T-cell (primary cell): ENCODE measurements around the gene CNTN5. TPM values are rescaled to one million over a fixed set of nuclear protein-coding genes. Genes with fewer than 3 reads are reported as not detected.

Experiments
- ATAC-seq, 4 experiments: fragments of 200-7000 bp in 3 of 4; fragments of 150-1000 bp in 1 of 4; cut with Tn5 transposase; replicated peaks in 1 of 4; 1 replicate in 3 of 4; 2 replicates in 1 of 4; pipeline ENCODE4 v1.10.0; 2021; ENCODE audit warnings: moderate library complexity in 3 of 4, mild to moderate bottlenecking in 2 of 4, moderate number of reproducible peaks in 1 of 4
- CTCF ChIA-PET, 2 donors: fragments of 300-600 bp; sonication (Branson Sonifier 250); formaldehyde crosslinking; loops; one replicate each; lab custom pipeline; 2022; ENCODE audit warnings: antibody characterized with exemption in 2 of 2; lab: Charles Lee
- POLR2A ChIA-PET, 2 donors: fragments of 300-600 bp; sonication (Branson Sonifier 250); formaldehyde crosslinking; loops; one replicate each; lab custom pipeline; 2022; ENCODE audit warnings: antibody characterized with exemption in 2 of 2; lab: Charles Lee
- DNase-seq, 35 experiments: peaks; one replicate each; pipeline versions ENCODE4 v3.0.0 to v3.0.0-alpha.2; 2013 to 2023
- H3K27ac ChIP-seq: one replicate; pipeline ENCODE4 v1.5.1; 2013; ENCODE audit warnings: low read length
- H3K27me3 ChIP-seq, 2 experiments: replicated peaks in 1 of 2; 1 replicate in 1 of 2; 2 replicates in 1 of 2; pipeline versions ENCODE4 v1.6.1 to v1.7.0; 2013; ENCODE audit warnings: low read length in 1 of 2, mixed read lengths in 1 of 2; ENCODE audit not compliant: control insufficient read depth in 2 of 2, insufficient read depth in 2 of 2; ENCODE audit errors: extremely low read depth in 1 of 2
- H3K36me3 ChIP-seq, 2 donors: 1 replicate in 1 of 2; 2 replicates in 1 of 2; pipeline versions ENCODE4 v1.6.1 to v1.7.0; 2013; ENCODE audit warnings: low read length in 1 of 2; ENCODE audit not compliant: control insufficient read depth in 2 of 2, insufficient read depth in 1 of 2; ENCODE audit errors: extremely low read depth in 1 of 2
- H3K4me1 ChIP-seq, 2 experiments: 1 replicate in 1 of 2; 2 replicates in 1 of 2; pipeline versions ENCODE4 v1.6.1 to v1.7.0; 2013; ENCODE audit warnings: low read length in 2 of 2, mixed read lengths in 1 of 2; ENCODE audit not compliant: insufficient read depth in 2 of 2, control insufficient read depth in 1 of 2; ENCODE audit errors: extremely low read depth in 1 of 2
- H3K4me3 ChIP-seq, 2 donors: 1 replicate in 1 of 2; 2 replicates in 1 of 2; pipeline versions ENCODE4 v1.5.1 to v1.7.0; 2013; ENCODE audit warnings: mild to moderate bottlenecking in 2 of 2, low read length in 1 of 2, moderate library complexity in 1 of 2; ENCODE audit not compliant: control insufficient read depth in 1 of 2; ENCODE audit errors: extremely low read depth in 1 of 2
- H3K9me3 ChIP-seq: 2 replicates; pipeline ENCODE4 v1.7.0; 2013
- H3K27ac Mint-ChIP-seq, 2 donors: one replicate each; pipeline ENCODE4 v1.8.0; 2020 to 2021; ENCODE audit warnings: mild to moderate bottlenecking in 2 of 2, mixed read lengths in 2 of 2
- H3K27me3 Mint-ChIP-seq, 2 donors: one replicate each; pipeline ENCODE4 v1.8.0; 2021 to 2022; ENCODE audit warnings: mixed read lengths in 2 of 2
- H3K36me3 Mint-ChIP-seq: one replicate; pipeline ENCODE4 v1.8.0; 2021; ENCODE audit warnings: mixed read lengths
- H3K4me1 Mint-ChIP-seq, 3 donors: one replicate each; pipeline ENCODE4 v1.8.0; 2020 to 2022; ENCODE audit warnings: mixed read lengths in 3 of 3, mild to moderate bottlenecking in 1 of 3
- H3K4me3 Mint-ChIP-seq, 3 donors: one replicate each; pipeline ENCODE4 v1.8.0; 2020 to 2022; ENCODE audit warnings: mild to moderate bottlenecking in 3 of 3, mixed read lengths in 3 of 3, moderate library complexity in 3 of 3
- H3K9me3 Mint-ChIP-seq, 3 donors: one replicate each; pipeline ENCODE4 v1.8.0; 2020 to 2022; ENCODE audit warnings: mixed read lengths in 3 of 3
- WGBS: methylation state at CpG from one replicate; pipeline ENCODE4 v1.1.5; 2013; ENCODE audit warnings: missing lambda C conversion rate; ENCODE audit not compliant: insufficient coverage; 5-methylcytosine and 5-hydroxymethylcytosine counted together
- total RNA-seq, 35 experiments: library from RNA in 6 of 35; stranded (reverse) in 6 of 35; fragments of 120-200 nt in 1 of 35; gene quantifications; one replicate each; pipeline versions ENCODE4 v1.2.1 to v1.2.4 and lab custom pipeline; 2013 to 2026

CNTN5 gene
- total RNA-seq, 5 donors from 2014 or later (not counting 1 experiment from before 2014, with no cell fraction given), result not detected

DNA sequence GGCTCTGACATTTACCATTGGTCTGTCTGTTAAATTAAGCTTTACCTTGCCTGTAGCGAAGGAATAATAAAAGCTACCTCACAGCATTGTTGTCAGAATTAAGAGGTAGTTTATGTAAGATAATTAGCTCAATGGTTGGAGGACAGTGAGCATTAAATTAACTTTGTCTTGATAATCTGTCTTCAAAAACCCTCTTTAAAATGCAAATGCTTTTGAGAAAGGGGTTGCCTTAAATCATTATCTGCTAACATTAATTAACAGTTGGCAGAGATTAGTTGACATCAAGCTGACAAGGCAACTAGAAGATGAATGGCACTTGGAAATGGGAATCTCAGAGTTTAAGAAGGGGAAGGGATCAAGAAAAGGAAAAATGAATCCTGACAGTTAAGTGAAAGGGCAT lies 905.2 kb downstream of the CNTN5 start:
- ATAC-seq (no peak), DNase-seq (no peak)
- no peak overlapping the region for H3K4me3 Mint-ChIP-seq
- ChIA-PET POLR2A (interaction anchor here (0.6 to 0.8 kb wide), 2 partner anchors 176 to 438 kb away, joined by 3 read pairs; no protein-coding TSS in a partner anchor), CTCF (no interaction called here)
- no peaks in the 10 kb centered on the region for H3K27me3 Mint-ChIP-seq
- no CpG with 5 or more reads among the region's 1 CpG for WGBS
- no peaks in the 10 kb centered on the region for H3K9me3 ChIP-seq
- peaks cover 10 to 41% (median 21%) of the 10 kb centered on the region in 3 donors for H3K9me3 Mint-ChIP-seq
- no peak overlapping the region for H3K27ac Mint-ChIP-seq
- H3K36me3 ChIP-seq, result no peaks in the 10 kb centered on the region
- H3K36me3 Mint-ChIP-seq, result no peaks in the 10 kb centered on the region
- H3K4me1 Mint-ChIP-seq, result no peaks in the 10 kb centered on the region
- H3K4me3 ChIP-seq, result no peak overlapping the region
- H3K27ac ChIP-seq, result no peak overlapping the region
- no peaks in the 10 kb centered on the region for H3K4me1 ChIP-seq
- H3K27me3 ChIP-seq, result no peaks in the 10 kb centered on the region

DNA sequence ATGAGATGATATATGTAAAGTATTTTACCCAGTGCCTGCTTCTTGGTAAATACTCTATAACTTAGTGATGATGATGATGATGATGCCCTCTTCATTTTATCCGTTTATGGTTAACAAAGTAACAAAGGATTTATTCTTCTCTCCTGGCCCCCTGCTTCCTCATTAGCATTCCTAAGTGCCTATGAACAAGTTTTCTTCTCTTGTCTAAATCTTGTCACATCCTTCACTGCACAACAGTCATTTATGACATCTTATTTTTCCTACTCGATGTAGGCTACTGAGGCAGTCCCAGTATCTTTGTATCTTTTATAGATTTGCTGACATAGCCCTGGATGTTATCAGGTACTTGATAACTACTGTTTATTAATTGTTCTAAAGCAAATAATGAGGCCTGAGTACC lies 911.9 kb downstream of the CNTN5 start:
- ATAC-seq, result no peak

DNA sequence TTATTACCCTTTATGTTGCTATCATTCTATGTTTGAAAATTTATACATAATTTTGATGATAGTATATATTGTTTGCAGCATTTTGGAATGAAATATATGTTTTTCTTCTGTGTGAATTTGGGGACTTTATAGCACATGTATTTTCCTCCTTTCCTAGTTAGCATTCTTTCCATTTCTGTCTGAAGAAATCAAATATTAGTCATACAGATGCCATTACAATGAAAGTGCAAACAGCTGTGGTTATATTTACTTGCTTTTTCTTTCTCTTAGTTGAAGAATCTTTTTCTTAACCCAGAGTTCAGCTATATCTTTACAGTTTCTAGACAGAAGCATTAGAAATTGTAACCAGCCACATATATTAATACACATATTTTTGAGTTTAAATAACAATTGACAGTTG lies 913.3 kb downstream of the CNTN5 start:
- ChIA-PET POLR2A (no interaction called here), CTCF (no interaction called here)
- Histone ChIP-seq H3K4me3 (no peak overlapping the region), H3K9me3 (no peaks in the 10 kb centered on the region), H3K27ac (no peak overlapping the region), H3K27me3 (no peaks in the 10 kb centered on the region), H3K4me1 (no peaks in the 10 kb centered on the region), H3K36me3 (no peaks in the 10 kb centered on the region)
- ATAC-seq (no peak), DNase-seq (no peak)
- peaks cover 9 to 19% (median 16%) of the 10 kb centered on the region in 3 donors for H3K9me3 Mint-ChIP-seq
- no peak overlapping the region for H3K27ac Mint-ChIP-seq
- no peaks in the 10 kb centered on the region for H3K27me3 Mint-ChIP-seq
- H3K36me3 Mint-ChIP-seq, result no peaks in the 10 kb centered on the region
- no peak overlapping the region for H3K4me3 Mint-ChIP-seq
- H3K4me1 Mint-ChIP-seq, result no peaks in the 10 kb centered on the region

More for the DNA sequence above, 911.9 kb downstream of the CNTN5 start:
- H3K27ac Mint-ChIP-seq, result no peak overlapping the region
- WGBS, result no CpG with 5 or more reads among the region's 2 CpGs
- no peaks in the 10 kb centered on the region for H3K27me3 Mint-ChIP-seq
- Histone ChIP-seq H3K4me3 (no peak overlapping the region), H3K27me3 (no peaks in the 10 kb centered on the region), H3K36me3 (no peaks in the 10 kb centered on the region), H3K9me3 (no peaks in the 10 kb centered on the region), H3K27ac (no peak overlapping the region), H3K4me1 (no peaks in the 10 kb centered on the region)
- no peak overlapping the region for H3K4me3 Mint-ChIP-seq
- H3K36me3 Mint-ChIP-seq, result no peaks in the 10 kb centered on the region
- no peak for DNase-seq
- POLR2A ChIA-PET, result no interaction called here
- CTCF ChIA-PET, result no interaction called here
- H3K4me1 Mint-ChIP-seq, result no peaks in the 10 kb centered on the region
- H3K9me3 Mint-ChIP-seq, result peaks cover 9 to 21% (median 19%) of the 10 kb centered on the region in 3 donors

DNA sequence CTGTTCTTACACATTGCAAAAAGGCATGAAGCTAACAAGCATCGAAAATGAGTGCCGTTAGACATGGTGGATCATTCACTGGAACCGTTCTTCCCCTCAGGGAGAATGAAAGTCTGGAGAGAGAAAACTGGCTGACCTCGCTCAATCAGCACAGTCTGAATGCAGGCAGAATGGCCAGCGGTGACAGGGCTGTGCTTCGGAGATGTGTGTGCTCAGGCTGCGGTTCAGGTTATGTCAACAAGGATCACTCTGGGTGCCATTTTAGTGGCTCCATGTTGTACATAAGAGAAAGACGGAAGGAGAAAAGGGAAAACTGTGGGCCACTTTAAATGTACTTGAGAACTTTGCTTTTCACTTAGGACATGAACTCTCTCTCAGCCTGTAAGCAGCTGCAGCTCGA lies 916.6 kb downstream of the CNTN5 start:
- WGBS, result 80% methylated on average over 8 of the region's 9 CpGs
- no peak for DNase-seq
- Histone ChIP-seq H3K4me1 (no peaks in the 10 kb centered on the region), H3K36me3 (no peaks in the 10 kb centered on the region), H3K9me3 (no peaks in the 10 kb centered on the region), H3K4me3 (no peak overlapping the region), H3K27ac (no peak overlapping the region), H3K27me3 (no peaks in the 10 kb centered on the region)
- no peak for ATAC-seq
- H3K9me3 Mint-ChIP-seq, result peaks cover 6 to 14% (median 11%) of the 10 kb centered on the region in 3 donors
- no peaks in the 10 kb centered on the region for H3K27me3 Mint-ChIP-seq
- CTCF ChIA-PET, result no interaction called here
- POLR2A ChIA-PET, result no interaction called here
- H3K27ac Mint-ChIP-seq, result no peak overlapping the region
- H3K36me3 Mint-ChIP-seq, result no peaks in the 10 kb centered on the region
- no peak overlapping the region for H3K4me3 Mint-ChIP-seq
- no peaks in the 10 kb centered on the region for H3K4me1 Mint-ChIP-seq

DNA sequence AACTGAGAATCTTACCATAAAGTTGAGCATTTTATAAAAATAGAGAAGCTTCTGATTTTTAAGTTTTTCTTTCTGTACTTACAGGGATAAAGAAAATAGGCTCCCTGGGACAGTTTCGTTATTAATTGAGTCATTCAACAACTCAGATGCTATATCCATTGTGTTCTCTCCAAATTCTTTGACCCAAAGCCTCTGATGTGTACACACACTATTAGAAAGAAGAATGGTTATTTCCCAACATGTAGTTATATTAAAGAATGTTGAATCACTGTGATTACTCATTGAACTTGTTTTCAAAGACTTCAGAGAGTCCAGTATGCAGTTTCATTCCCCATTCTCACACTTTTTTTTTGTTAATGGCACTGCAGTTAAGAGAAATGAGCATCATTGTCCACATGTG lies 932.1 kb downstream of the CNTN5 start:
- WGBS, result no CpG with 5 or more reads among the region's 1 CpG
- DNase-seq, result no peak
- no peaks in the 10 kb centered on the region for H3K27me3 Mint-ChIP-seq

DNA sequence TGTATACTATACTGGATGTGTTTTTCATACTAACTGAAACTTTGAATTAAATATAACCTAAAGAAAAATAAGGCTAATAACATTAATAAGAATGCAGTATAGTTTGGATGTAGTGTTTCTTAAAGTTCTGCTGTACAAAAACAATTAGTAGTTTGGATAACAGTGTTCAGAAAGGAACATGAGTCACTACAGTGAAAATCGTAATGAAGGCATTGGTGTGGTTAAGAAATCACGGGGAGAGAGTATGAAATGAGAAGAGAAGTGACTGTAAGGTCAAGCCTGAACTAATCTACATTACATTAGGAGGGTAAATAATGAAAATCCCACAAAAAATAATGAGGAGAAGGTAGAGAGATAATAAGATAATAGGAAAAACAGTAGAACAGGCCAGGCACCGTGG lies 939.8 kb downstream of the CNTN5 start:
- Mint-ChIP-seq H3K4me1 (no peaks in the 10 kb centered on the region), H3K4me3 (no peak overlapping the region), H3K27me3 (no peaks in the 10 kb centered on the region), H3K27ac (no peak overlapping the region), H3K9me3 (peaks cover 15 to 18% (median 17%) of the 10 kb centered on the region in 3 donors), H3K36me3 (no peaks in the 10 kb centered on the region)
- CTCF ChIA-PET, result no interaction called here
- no peaks in the 10 kb centered on the region for H3K4me1 ChIP-seq
- no peak for ATAC-seq
- POLR2A ChIA-PET, result no interaction called here
- no peaks in the 10 kb centered on the region for H3K36me3 ChIP-seq
- 67% methylated on average over 1 of the region's 3 CpGs for WGBS
- H3K27ac ChIP-seq, result no peak overlapping the region
- DNase-seq, result no peak
- no peak overlapping the region for H3K4me3 ChIP-seq
- H3K27me3 ChIP-seq, result no peaks in the 10 kb centered on the region
- H3K9me3 ChIP-seq, result no peaks in the 10 kb centered on the region

More for the DNA sequence above, 932.1 kb downstream of the CNTN5 start:
- H3K4me3 Mint-ChIP-seq, result no peak overlapping the region
- H3K4me3 ChIP-seq, result no peak overlapping the region
- no peaks in the 10 kb centered on the region for H3K27me3 ChIP-seq
- H3K27ac Mint-ChIP-seq, result no peak overlapping the region
- peaks cover 3 to 13% (median 12%) of the 10 kb centered on the region in 3 donors for H3K9me3 Mint-ChIP-seq
- no peak overlapping the region for H3K27ac ChIP-seq
- H3K9me3 ChIP-seq, result no peaks in the 10 kb centered on the region
- no peaks in the 10 kb centered on the region for H3K4me1 Mint-ChIP-seq
- H3K36me3 Mint-ChIP-seq, result no peaks in the 10 kb centered on the region
- H3K36me3 ChIP-seq, result no peaks in the 10 kb centered on the region
- POLR2A ChIA-PET, result no interaction called here
- no peaks in the 10 kb centered on the region for H3K4me1 ChIP-seq
- ATAC-seq, result no peak
- CTCF ChIA-PET, result no interaction called here

DNA sequence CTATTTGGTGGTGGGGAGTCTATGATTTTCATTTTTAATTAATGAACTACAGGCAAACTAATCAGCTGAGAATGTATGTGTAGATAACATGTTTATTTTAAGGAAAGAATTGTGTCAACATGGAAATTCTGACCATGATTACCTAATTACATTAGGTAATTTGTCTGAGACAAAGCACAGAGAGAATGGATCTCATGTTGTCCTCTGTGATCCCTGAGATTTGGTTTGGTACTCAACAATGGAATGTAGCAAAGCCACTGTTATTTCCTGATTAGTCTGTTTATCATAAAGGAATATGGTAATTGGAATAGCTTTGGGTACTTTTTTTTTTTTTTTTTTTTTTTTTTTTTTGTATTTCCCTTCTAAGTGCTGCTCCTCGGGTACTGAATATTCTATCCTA lies 947.6 kb downstream of the CNTN5 start:
- no peak for DNase-seq
- H3K4me3 ChIP-seq, result no peak overlapping the region
- POLR2A ChIA-PET, result no interaction called here
- H3K36me3 ChIP-seq, result no peaks in the 10 kb centered on the region
- no peak for ATAC-seq
- Mint-ChIP-seq H3K4me1 (no peaks in the 10 kb centered on the region), H3K9me3 (peaks cover 16 to 18% (median 18%) of the 10 kb centered on the region in 3 donors), H3K27ac (no peak overlapping the region), H3K27me3 (no peaks in the 10 kb centered on the region), H3K4me3 (no peak overlapping the region), H3K36me3 (no peaks in the 10 kb centered on the region)
- H3K9me3 ChIP-seq, result no peaks in the 10 kb centered on the region
- no CpG with 5 or more reads among the region's 1 CpG for WGBS
- CTCF ChIA-PET, result no interaction called here
- no peaks in the 10 kb centered on the region for H3K4me1 ChIP-seq
- H3K27me3 ChIP-seq, result no peaks in the 10 kb centered on the region
- H3K27ac ChIP-seq, result no peak overlapping the region
